HepG2 (cell line): ENCODE results near the gene SLC35D3. TPM values are rescaled to one million over a fixed set of nuclear protein-coding genes. Genes with fewer than 3 reads are reported as not detected.

ENCODE experiments used
- ATAC-seq: fragments of 200-7000 bp; cut with Tn5 transposase; 3 replicates; pipeline ENCODE4 v1.9.1; 2020; ENCODE audit warnings: mild to moderate bottlenecking, moderate library complexity
- BruUV-seq: library from RNA; stranded (reverse); fragments of 400-500 nt; replicated peaks from 2 replicates; lab custom pipeline; 2021; lab: Mats Ljungman, UMichigan
- CTCF ChIA-PET: fragments of 300-600 bp; formaldehyde crosslinking; extraction: SDS; loops from one replicate; lab custom pipeline; 2021; ENCODE audit warnings: low total read pairs, inconsistent platforms, low intra/inter-chr PET ratio; lab: Yijun Ruan, JAX
- POLR2A ChIA-PET: fragments of 350-600 bp; sonication (Branson Sonifier 250); formaldehyde crosslinking; loops from one replicate; lab custom pipeline; 2020; ENCODE audit warnings: antibody characterized with exemption, inconsistent platforms; lab: Yijun Ruan, JAX
- DNase-seq: peaks from one replicate; pipeline ENCODE4 v3.0.0-alpha.2; 2015; ENCODE audit warnings: low spot score
- FAIRE-seq: peaks from 3 replicates; lab custom pipeline; 2011; peaks lifted over from hg19 to GRCh38; lab: Jason Lieb, UNC
- H2AFZ ChIP-seq: one replicate; pipeline ENCODE4 v1.6.1; 2011; ENCODE audit warnings: low read length, inconsistent platforms
- H3K27ac ChIP-seq: fragments of 300-600 bp; 3 replicates; pipeline ENCODE4 v1.8.0; 2011; ENCODE audit warnings: mixed run types, mild to moderate bottlenecking, mixed read lengths, low read length, inconsistent platforms; ENCODE audit not compliant: insufficient read depth; ENCODE audit errors: extremely low read length
- H3K27me3 ChIP-seq, 2 experiments: fragments of 200-600 bp in 1 of 2; 2 replicates in 1 of 2; 3 replicates in 1 of 2; pipeline versions ENCODE4 v1.6.0 to v1.8.0; 2011; ENCODE audit warnings: low read length in 2 of 2, mild to moderate bottlenecking in 2 of 2, moderate library complexity in 2 of 2, inconsistent platforms in 1 of 2; ENCODE audit not compliant: insufficient read depth in 2 of 2, control insufficient read depth in 1 of 2
- H3K36me3 ChIP-seq, 2 experiments: fragments of 200-600 bp in 1 of 2; replicated peaks in 1 of 2; 2 replicates in 1 of 2; 3 replicates in 1 of 2; pipeline versions ENCODE4 v1.5.1 to v1.8.0; 2011; ENCODE audit warnings: low read length in 2 of 2, inconsistent platforms in 1 of 2; ENCODE audit not compliant: insufficient read depth in 2 of 2, control insufficient read depth in 1 of 2
- H3K4me1 ChIP-seq: 2 replicates; pipeline ENCODE4 v1.5.1; 2012; ENCODE audit warnings: low read length, inconsistent platforms; ENCODE audit not compliant: insufficient read depth
- H3K4me2 ChIP-seq: 2 replicates; pipeline ENCODE4 v1.6.0; 2011; ENCODE audit warnings: low read depth, low read length, inconsistent platforms
- H3K4me3 ChIP-seq, 3 experiments: fragments of 200-600 bp in 1 of 3; sonication (generic), shearing (Covaris generic) in 1 of 3; replicated peaks in 1 of 3; 2 replicates each; pipeline ENCODE4 v1.5.1; 2011 to 2016; ENCODE audit warnings: low read length in 3 of 3, inconsistent platforms in 2 of 3, low read depth in 2 of 3, mild to moderate bottlenecking in 2 of 3, control low read depth in 1 of 3, mixed read lengths in 1 of 3; ENCODE audit not compliant: insufficient read depth in 1 of 3
- H3K79me2 ChIP-seq: one replicate; pipeline ENCODE4 v1.6.1; 2011; ENCODE audit warnings: low read length, inconsistent platforms; ENCODE audit not compliant: insufficient read depth
- H3K9ac ChIP-seq: 2 replicates; pipeline ENCODE4 v1.6.0; 2011; ENCODE audit warnings: mild to moderate bottlenecking, low read depth, low read length, inconsistent platforms; ENCODE audit not compliant: insufficient read depth
- H3K9me3 ChIP-seq: 2 replicates; pipeline ENCODE4 v1.5.1; 2012; ENCODE audit warnings: mild to moderate bottlenecking, low read length
- H4K20me1 ChIP-seq: 2 replicates; pipeline ENCODE4 v1.6.0; 2011; ENCODE audit warnings: inconsistent platforms, mild to moderate bottlenecking, low read length, moderate library complexity; ENCODE audit not compliant: insufficient read depth
- CHCHD3 ChIP-seq: sonication (generic); formaldehyde crosslinking; IDR thresholded peaks from 2 replicates; pipeline ENCODE4 v1.8.0; 2022; ENCODE audit warnings: mild to moderate bottlenecking, missing genetic modification reagents, moderate library complexity
- CREB1 ChIP-seq, 2 experiments: fragments of 450-650 bp in 1 of 2; IDR thresholded peaks; 2 replicates each; pipeline ENCODE4 v1.6.1; 2016 to 2017; ENCODE audit warnings: control low read depth in 1 of 2, mild to moderate bottlenecking in 1 of 2, missing compliant biosample characterization in 1 of 2, missing genetic modification characterization in 1 of 2
- GATA4 ChIP-seq: sonication (generic); IDR thresholded peaks from 2 replicates; pipeline ENCODE4 v1.6.1; 2016; ENCODE audit warnings: antibody characterized with exemption, low read depth, borderline replicate concordance
- GMEB1 ChIP-seq: sonication (generic); formaldehyde crosslinking; IDR thresholded peaks from 2 replicates; pipeline ENCODE4 v1.5.1; 2020; ENCODE audit warnings: missing genetic modification reagents, mild to moderate bottlenecking, borderline replicate concordance
- KLF11 ChIP-seq: IDR thresholded peaks from 2 replicates; pipeline ENCODE4 v1.6.1; 2016; ENCODE audit warnings: missing compliant biosample characterization
- MNT ChIP-seq: fragments of 450-650 bp; IDR thresholded peaks from 2 replicates; pipeline ENCODE4 v1.6.1; 2016
- NFIB ChIP-seq: sonication (generic); formaldehyde crosslinking; IDR thresholded peaks from 2 replicates; pipeline ENCODE4 v1.9.0; 2021; ENCODE audit warnings: missing genetic modification reagents, mild to moderate bottlenecking, borderline replicate concordance
- PAX8 ChIP-seq: sonication (generic); formaldehyde crosslinking; IDR thresholded peaks from 2 replicates; pipeline ENCODE4 v1.8.0; 2022; ENCODE audit warnings: mild to moderate bottlenecking, missing genetic modification reagents, borderline replicate concordance
- PHF20 ChIP-seq: sonication (generic); formaldehyde crosslinking; IDR thresholded peaks from 2 replicates; pipeline ENCODE4 v1.5.0; 2020; ENCODE audit warnings: mild to moderate bottlenecking, missing genetic modification reagents
- RBM39 ChIP-seq: fragments of 200-400 bp; formaldehyde crosslinking; IDR thresholded peaks from one replicate; pipeline ENCODE4 v1.6.1; 2018; ENCODE audit warnings: antibody characterized with exemption, mild to moderate bottlenecking, low read depth, low read length; ENCODE audit not compliant: poor library complexity, severe bottlenecking
- SIX1 ChIP-seq: sonication (generic); formaldehyde crosslinking; IDR thresholded peaks from 2 replicates; pipeline ENCODE4 v1.4.0; 2020; ENCODE audit warnings: missing genetic modification reagents, borderline replicate concordance
- SKI ChIP-seq: fragments of 450-650 bp; IDR thresholded peaks from one replicate; pipeline ENCODE4 v1.6.1; 2018; ENCODE audit warnings: mild to moderate bottlenecking; ENCODE audit not compliant: partially characterized antibody
- YEATS2 ChIP-seq: sonication (generic); formaldehyde crosslinking; IDR thresholded peaks from 2 replicates; pipeline ENCODE4 v1.4.0; 2020; ENCODE audit warnings: missing genetic modification reagents, borderline replicate concordance
- ZNF160 ChIP-seq: sonication (generic); formaldehyde crosslinking; IDR thresholded peaks from 2 replicates; pipeline ENCODE4 v1.8.0; 2022; ENCODE audit warnings: mild to moderate bottlenecking, inconsistent platforms, missing genetic modification reagents
- ZNF430 ChIP-seq: sonication (generic); formaldehyde crosslinking; IDR thresholded peaks from 2 replicates; pipeline ENCODE4 v1.9.0; 2021; ENCODE audit warnings: mild to moderate bottlenecking, missing genetic modification reagents
- ZNF576 ChIP-seq: sonication (generic); formaldehyde crosslinking; IDR thresholded peaks from 2 replicates; pipeline ENCODE4 v1.4.0; 2020; ENCODE audit warnings: mild to moderate bottlenecking, missing genetic modification reagents
- WGBS: methylation state at CpG from one replicate; pipeline ENCODE4 v1.1.6; 2017; ENCODE audit warnings: low lambda C conversion rate; 5-methylcytosine and 5-hydroxymethylcytosine counted together
- in situ Hi-C: cut with HindIII; loops from 2 replicates; pipeline ENCODE4 v1.10.0; 2017; ENCODE audit warnings: low pct_unique_long_range_greater_than_20kb; ENCODE audit not compliant: extremely low pct_ligation_motif_present
- intact Hi-C: fragments of 100-400 bp; cut with micrococcal nuclease; formaldehyde crosslinking; loops from one replicate; pipeline ENCODE4 v1.10.0; 2022; ENCODE audit not compliant: unreplicated experiment
- polyA plus RNA-seq, 8 experiments: library from polyadenylated mRNA; depleted of rRNA in 3 of 8; stranded (reverse) in 7 of 8; unstranded in 1 of 8; fragments of >200 nt; fragmentation: Illumina TruSeq in 4 of 8; extraction: Trizol in 4 of 8; gene quantifications; 2 replicates each; pipeline versions ENCODE4 v1.2.1 to v1.2.3, GENCODE V29; 2011 to 2016; ENCODE audit warnings: low read depth in 4 of 8, missing spikeins in 1 of 8, mixed read lengths in 1 of 8; ENCODE audit not compliant: insufficient read depth in 1 of 8
- total RNA-seq, 5 experiments: library from RNA; depleted of rRNA; stranded (reverse); fragments of >200 nt; fragmentation: Illumina TruSeq; extraction: Trizol; gene quantifications; 2 replicates each; pipeline ENCODE4 v1.2.3, GENCODE V29; 2016; ENCODE audit warnings: low read depth in 1 of 5

Gene SLC35D3
- total and polyA plus RNA-seq, 2 of the 13 experiments (the other 11 are each of a cell fraction or from before 2014, with no cell fraction given), result not detected

- Histone ChIP-seq H3K9me3 (no peaks in the 10 kb centered on the region), H3K4me3 (no peak overlapping the region), H3K4me1 (no peaks in the 10 kb centered on the region), H3K27ac (no peak overlapping the region), H3K27me3 (peaks cover 7 to 36% of the 10 kb centered on the region in 2 experiments), H3K9ac (no peak overlapping the region), H4K20me1 (no peaks in the 10 kb centered on the region), H3K79me2 (no peaks in the 10 kb centered on the region), H3K4me2 (no peak overlapping the region), H3K36me3 (no peaks in the 10 kb centered on the region), H2AFZ (no peak overlapping the region)
- TF ChIP-seq CREB1 (IDR thresholded peaks at IDR 0.05) (peak; percentile 37; the same call in 1 of the 2 replicates), CREB1 (CRISPR knock-in tag; IDR thresholded peaks at IDR 0.05) (no peak), NFIB (CRISPR knock-in tag) (no peak)
- no TSS peak for BruUV-seq
- ATAC-seq (no peak), FAIRE-seq (no peak), DNase-seq (no peak)
- POLR2A ChIA-PET, result no interaction called here
- CTCF ChIA-PET, result no interaction called here
- intact Hi-C loops (no loop called here), in situ Hi-C loops (loop anchor here (25.0 kb wide), 1 partner anchor 281 kb away; no protein-coding TSS in a partner anchor)
- 18% methylated on average over 3 of the region's 3 CpGs for WGBS
Observed at GRCh38 chr6:136918706-136919105, 3.4 kb upstream of the SLC35D3 start.

GRCh38 chr6:136920216-136920615 is 1.9 kb upstream of the SLC35D3 start:
- intact Hi-C loops (no loop called here), in situ Hi-C loops (loop anchor here (25.0 kb wide), 1 partner anchor 283 kb away; no protein-coding TSS in a partner anchor)
- CTCF ChIA-PET, result no interaction called here
- no peak overlapping the region for H2AFZ ChIP-seq
- BruUV-seq, result no TSS peak
- no peak overlapping the region for H3K27ac ChIP-seq
- no peaks in the 10 kb centered on the region for H3K9me3 ChIP-seq
- peaks cover 8 to 48% of the 10 kb centered on the region in 2 experiments for H3K27me3 ChIP-seq
- ATAC-seq (no peak), DNase-seq (no peak), FAIRE-seq (no peak)
- POLR2A ChIA-PET, result no interaction called here
- no peaks in the 10 kb centered on the region for H3K79me2 ChIP-seq
- no peak overlapping the region for H3K4me2 ChIP-seq
- H4K20me1 ChIP-seq, result no peaks in the 10 kb centered on the region
- no peak overlapping the region for H3K9ac ChIP-seq
- H3K36me3 ChIP-seq, result no peaks in the 10 kb centered on the region
- WGBS, result 22% methylated on average over 6 of the region's 6 CpGs
- no peak overlapping the region for H3K4me3 ChIP-seq
- H3K4me1 ChIP-seq, result no peaks in the 10 kb centered on the region
- TF ChIP-seq RBM39 (no peak), SIX1 (CRISPR knock-in tag) (no peak), SKI (no peak), MNT (no peak), ZNF430 (CRISPR knock-in tag) (no peak), YEATS2 (CRISPR knock-in tag) (no peak), GATA4 (no peak), CHCHD3 (CRISPR knock-in tag) (no peak), PAX8 (CRISPR knock-in tag) (no peak), PHF20 (CRISPR knock-in tag) (no peak), ZNF160 (CRISPR knock-in tag) (no peak), ZNF576 (CRISPR knock-in tag) (no peak), GMEB1 (CRISPR knock-in tag) (no peak), KLF11 (CRISPR knock-in tag) (no peak)
